Measurements from ENCODE around the gene ALDH1A2.

ALDH1A2 gene

DNA sequence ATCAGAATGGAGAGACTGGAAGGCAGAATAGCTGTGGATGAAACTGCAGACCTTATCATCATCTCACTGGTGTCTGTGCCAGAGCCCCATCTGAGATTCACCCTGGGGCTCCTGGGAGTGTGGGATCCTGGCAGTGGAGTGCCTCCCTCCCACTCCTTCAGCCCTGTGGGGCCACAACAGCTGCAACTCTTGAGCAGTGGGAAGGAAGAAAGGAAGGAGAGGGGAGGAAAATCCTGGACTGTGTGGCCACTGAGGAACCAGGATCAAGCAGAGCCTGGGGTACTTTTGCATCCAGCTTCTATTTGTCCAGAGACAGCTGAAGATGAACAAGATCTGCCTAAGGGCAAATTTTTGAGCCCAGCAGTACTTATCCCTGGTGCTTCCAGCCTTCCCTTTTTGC is 13.1 kb upstream of the ALDH1A2 start:
- Histone ChIP-seq H3K4me1 (ENCODE audit: control insufficient read depth, low read length) (no peaks in the 10 kb centered on the region), H3K9me3 (ENCODE audit: control insufficient read depth, insufficient read depth, low read length) (no peaks in the 10 kb centered on the region), H3F3A (ENCODE audit: control insufficient read depth, insufficient read depth) (no peaks in the 10 kb centered on the region), H3K36me3 (ENCODE audit: control insufficient read depth, low read length) (no peaks in the 10 kb centered on the region), H3K4me2 (ENCODE audit: low read length) (no peak overlapping the region), H4K20me1 (ENCODE audit: control insufficient read depth, insufficient read depth, low read depth, low read length) (no peaks in the 10 kb centered on the region), H3K27me3 (ENCODE audit: control insufficient read depth, low read length) (no peaks in the 10 kb centered on the region), H3K79me2 (ENCODE audit: control insufficient read depth, low read length) (no peaks in the 10 kb centered on the region), H3K9me2 (replicated peaks; ENCODE audit: control insufficient read depth, low read length) (no peaks in the 10 kb centered on the region), H3K27ac (ENCODE audit: low read depth, low read length) (no peak overlapping the region), H3K4me3 (ENCODE audit: low read length) (no peak overlapping the region)
- no peak for TF ChIP-seq EZH2phosphoT487 (IDR thresholded peaks at IDR 0.05; ENCODE audit: borderline replicate concordance, low read length)
- TF ChIP-seq, protein P1, sequence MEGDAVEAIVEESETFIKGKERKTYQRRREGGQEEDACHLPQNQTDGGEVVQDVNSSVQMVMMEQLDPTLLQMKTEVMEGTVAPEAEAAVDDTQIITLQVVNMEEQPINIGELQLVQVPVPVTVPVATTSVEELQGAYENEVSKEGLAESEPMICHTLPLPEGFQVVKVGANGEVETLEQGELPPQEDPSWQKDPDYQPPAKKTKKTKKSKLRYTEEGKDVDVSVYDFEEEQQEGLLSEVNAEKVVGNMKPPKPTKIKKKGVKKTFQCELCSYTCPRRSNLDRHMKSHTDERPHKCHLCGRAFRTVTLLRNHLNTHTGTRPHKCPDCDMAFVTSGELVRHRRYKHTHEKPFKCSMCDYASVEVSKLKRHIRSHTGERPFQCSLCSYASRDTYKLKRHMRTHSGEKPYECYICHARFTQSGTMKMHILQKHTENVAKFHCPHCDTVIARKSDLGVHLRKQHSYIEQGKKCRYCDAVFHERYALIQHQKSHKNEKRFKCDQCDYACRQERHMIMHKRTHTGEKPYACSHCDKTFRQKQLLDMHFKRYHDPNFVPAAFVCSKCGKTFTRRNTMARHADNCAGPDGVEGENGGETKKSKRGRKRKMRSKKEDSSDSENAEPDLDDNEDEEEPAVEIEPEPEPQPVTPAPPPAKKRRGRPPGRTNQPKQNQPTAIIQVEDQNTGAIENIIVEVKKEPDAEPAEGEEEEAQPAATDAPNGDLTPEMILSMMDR (IDR thresholded peaks at IDR 0.05; ENCODE audit: low read depth, low read length, poor library complexity, severe bottlenecking): no peak

DNA sequence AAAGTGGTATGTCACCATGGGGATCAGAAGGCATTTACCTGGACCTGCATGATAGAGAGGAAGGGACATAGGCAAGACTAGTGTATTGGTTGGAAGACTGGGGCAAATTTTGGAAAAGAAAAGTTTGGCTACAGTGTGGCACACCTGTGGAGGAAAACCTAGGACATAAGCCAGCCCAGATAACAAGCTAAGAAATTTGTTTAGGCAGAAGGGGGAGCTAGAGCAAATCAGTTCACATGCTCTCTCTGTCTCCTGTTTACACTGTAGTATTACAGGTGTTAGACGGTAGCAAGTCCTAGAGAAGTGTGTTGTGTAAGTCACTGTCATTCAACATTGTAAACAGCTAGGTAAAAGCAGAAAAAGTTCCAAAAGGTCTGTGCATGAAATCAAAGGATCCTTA is 11.9 kb upstream of the ALDH1A2 start:
- Histone ChIP-seq H4K20me1 (ENCODE audit: control insufficient read depth, insufficient read depth, low read depth, low read length) (no peaks in the 10 kb centered on the region), H3K4me3 (ENCODE audit: low read length) (no peak overlapping the region), H3K4me2 (ENCODE audit: low read length) (no peak overlapping the region), H3F3A (ENCODE audit: control insufficient read depth, insufficient read depth) (no peaks in the 10 kb centered on the region), H3K27ac (ENCODE audit: low read depth, low read length) (no peak overlapping the region), H3K9me3 (ENCODE audit: control insufficient read depth, insufficient read depth, low read length) (no peaks in the 10 kb centered on the region), H3K9me2 (replicated peaks; ENCODE audit: control insufficient read depth, low read length) (no peaks in the 10 kb centered on the region), H3K27me3 (ENCODE audit: control insufficient read depth, low read length) (no peaks in the 10 kb centered on the region), H3K79me2 (ENCODE audit: control insufficient read depth, low read length) (no peaks in the 10 kb centered on the region), H3K4me1 (ENCODE audit: control insufficient read depth, low read length) (no peaks in the 10 kb centered on the region), H3K36me3 (ENCODE audit: control insufficient read depth, low read length) (no peaks in the 10 kb centered on the region)
- TF ChIP-seq, protein P1 (IDR thresholded peaks at IDR 0.05; ENCODE audit: low read depth, low read length, poor library complexity, severe bottlenecking): no peak
- no peak for TF ChIP-seq EZH2phosphoT487 (IDR thresholded peaks at IDR 0.05; ENCODE audit: borderline replicate concordance, low read length)

DNA sequence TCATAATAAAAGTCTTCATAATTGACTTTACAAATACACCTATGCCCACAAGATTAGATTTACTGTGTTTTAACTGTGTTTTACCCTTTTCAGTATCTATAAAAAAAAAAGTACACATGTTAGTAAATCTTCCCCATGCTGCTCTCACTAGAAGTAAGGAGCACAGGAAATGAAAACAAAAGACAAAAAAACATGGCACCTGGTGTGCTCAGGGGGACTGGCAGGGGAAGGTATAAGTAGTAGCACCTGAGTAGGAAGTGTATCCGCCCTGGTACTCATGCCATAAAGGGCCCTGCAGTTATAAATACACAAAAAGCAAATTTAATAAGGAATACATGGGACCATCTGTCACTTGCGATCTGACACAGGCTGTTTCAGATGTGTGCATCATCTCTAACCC is 8.9 kb upstream of the ALDH1A2 start:
- Histone ChIP-seq H3K9me2 (replicated peaks; ENCODE audit: control insufficient read depth, low read length) (no peaks in the 10 kb centered on the region), H3K9me3 (ENCODE audit: control insufficient read depth, insufficient read depth, low read length) (no peaks in the 10 kb centered on the region), H3K36me3 (ENCODE audit: control insufficient read depth, low read length) (no peaks in the 10 kb centered on the region), H3K79me2 (ENCODE audit: control insufficient read depth, low read length) (no peaks in the 10 kb centered on the region), H3K27me3 (ENCODE audit: control insufficient read depth, low read length) (no peaks in the 10 kb centered on the region), H3K4me3 (ENCODE audit: low read length) (no peak overlapping the region), H3K27ac (ENCODE audit: low read depth, low read length) (no peak overlapping the region), H4K20me1 (ENCODE audit: control insufficient read depth, insufficient read depth, low read depth, low read length) (no peaks in the 10 kb centered on the region), H3F3A (ENCODE audit: control insufficient read depth, insufficient read depth) (no peaks in the 10 kb centered on the region), H3K4me2 (ENCODE audit: low read length) (no peak overlapping the region), H3K4me1 (ENCODE audit: control insufficient read depth, low read length) (no peaks in the 10 kb centered on the region)
- no peak for TF ChIP-seq EZH2phosphoT487 (IDR thresholded peaks at IDR 0.05; ENCODE audit: borderline replicate concordance, low read length)
- TF ChIP-seq, protein P1 (IDR thresholded peaks at IDR 0.05; ENCODE audit: low read depth, low read length, poor library complexity, severe bottlenecking): no peak
